HG02981 (cell line): ENCODE measurements around the gene MPHOSPH9.

ENCODE experiments used
- ATAC-seq: cut with Tn5 transposase; IDR thresholded peaks from one replicate; pipeline ENCODE4 v1.9.1; 2021; ENCODE audit warnings: mild to moderate bottlenecking, moderate library complexity; ENCODE audit not compliant: unreplicated experiment

The MPHOSPH9 gene

GRCh38 chr12:123106640-123107359, 126.1 kb downstream of the MPHOSPH9 start:
- ATAC-seq: no peak

DNA sequence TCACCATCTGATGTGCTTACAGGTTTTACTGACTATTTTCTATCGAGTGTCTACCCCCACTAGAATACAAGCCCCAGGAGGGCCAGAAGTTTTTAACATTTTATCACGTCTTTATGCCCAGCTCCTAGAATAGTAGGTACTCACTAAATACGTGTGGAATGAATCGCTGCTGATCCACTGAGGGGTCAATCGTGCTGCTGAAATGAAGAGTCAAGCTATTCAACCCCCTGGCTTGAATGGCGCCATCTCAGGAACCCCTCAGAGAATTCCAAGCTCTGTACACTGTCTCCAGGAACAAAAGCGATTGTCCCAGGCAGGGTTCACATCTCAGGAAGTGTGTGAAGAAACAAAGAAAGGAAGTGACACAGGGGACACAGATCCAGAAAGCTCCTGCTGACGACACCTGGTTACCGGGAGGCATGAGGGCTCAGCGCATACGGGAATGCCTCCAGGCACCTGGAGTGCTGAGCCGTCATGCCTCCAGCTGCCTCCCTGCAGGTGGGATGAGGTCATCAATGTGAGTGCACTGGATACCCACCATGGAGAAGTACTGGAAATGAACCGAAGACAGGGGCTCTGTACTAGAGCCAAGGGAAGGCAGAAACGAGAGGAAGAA, 127.6 kb downstream of the MPHOSPH9 start:
- ATAC-seq: no peak

GRCh38 chr12:123104809-123105208, 128.1 kb downstream of the MPHOSPH9 start:
- no peak for ATAC-seq
